ENCODE data around the gene ARHGAP40. TPM values are rescaled to one million over a fixed set of nuclear protein-coding genes. Genes with fewer than 3 reads are reported as not detected.

Gene ARHGAP40
- total RNA-seq (not detected in 2 replicates), polyA plus RNA-seq (not detected in 2 replicates)

DNA sequence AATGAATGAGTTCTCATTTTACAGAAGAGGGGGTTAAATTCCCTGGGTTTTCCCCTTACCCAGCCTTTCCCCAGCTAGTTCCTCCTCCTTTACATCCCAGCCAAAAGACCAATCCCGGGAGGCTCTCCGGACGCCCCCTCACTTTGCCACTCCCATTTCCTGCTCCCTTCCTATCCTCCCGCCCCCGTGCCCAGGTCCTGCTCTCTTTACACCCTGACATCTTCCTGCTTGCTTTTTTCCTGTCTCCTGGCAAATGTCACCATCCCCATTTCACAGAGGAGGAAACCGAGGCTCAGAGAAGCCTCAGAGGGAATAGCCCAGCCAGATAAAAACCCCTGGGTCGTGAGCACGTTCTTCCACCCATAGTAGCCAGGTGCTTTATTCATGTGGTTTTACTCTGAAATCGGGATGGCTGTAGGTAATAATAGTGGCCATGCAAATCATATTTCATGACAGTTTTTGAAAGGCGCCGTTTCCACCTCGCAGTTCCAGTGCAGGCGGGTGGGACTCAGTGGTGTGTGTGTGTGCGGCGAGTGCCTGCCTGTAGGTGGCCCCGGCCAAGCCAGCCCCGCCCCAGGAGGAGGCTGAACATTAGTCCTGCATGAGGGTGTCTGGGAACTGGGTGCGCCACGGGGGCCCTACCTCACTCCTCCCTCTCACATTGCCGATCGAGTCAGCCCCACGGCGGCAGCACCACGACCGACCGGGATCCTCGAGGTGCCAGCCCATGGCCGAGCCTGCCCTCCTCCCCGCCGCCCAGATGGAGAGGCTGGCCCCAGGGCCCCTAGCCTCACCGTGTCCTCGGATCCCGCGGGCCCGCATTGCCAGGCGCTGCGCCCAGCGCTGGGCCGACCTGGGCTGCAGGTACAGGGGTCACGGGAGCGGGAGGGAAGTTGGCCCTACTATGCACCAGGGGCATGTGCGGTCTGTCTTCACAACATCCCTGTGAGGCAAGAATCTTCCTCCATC is at the start of gene ARHGAP40:
Gene ARHGAP40, plus strand, starts transcription at position 594 of the 969 bp plus-strand sequence.
- peak in 1 of 2 donors; percentile 25 for DNase-seq (ENCODE audit: low read depth in 1 of 2, low spot score in 1 of 2)
- TF ChIP-seq, protein P1, sequence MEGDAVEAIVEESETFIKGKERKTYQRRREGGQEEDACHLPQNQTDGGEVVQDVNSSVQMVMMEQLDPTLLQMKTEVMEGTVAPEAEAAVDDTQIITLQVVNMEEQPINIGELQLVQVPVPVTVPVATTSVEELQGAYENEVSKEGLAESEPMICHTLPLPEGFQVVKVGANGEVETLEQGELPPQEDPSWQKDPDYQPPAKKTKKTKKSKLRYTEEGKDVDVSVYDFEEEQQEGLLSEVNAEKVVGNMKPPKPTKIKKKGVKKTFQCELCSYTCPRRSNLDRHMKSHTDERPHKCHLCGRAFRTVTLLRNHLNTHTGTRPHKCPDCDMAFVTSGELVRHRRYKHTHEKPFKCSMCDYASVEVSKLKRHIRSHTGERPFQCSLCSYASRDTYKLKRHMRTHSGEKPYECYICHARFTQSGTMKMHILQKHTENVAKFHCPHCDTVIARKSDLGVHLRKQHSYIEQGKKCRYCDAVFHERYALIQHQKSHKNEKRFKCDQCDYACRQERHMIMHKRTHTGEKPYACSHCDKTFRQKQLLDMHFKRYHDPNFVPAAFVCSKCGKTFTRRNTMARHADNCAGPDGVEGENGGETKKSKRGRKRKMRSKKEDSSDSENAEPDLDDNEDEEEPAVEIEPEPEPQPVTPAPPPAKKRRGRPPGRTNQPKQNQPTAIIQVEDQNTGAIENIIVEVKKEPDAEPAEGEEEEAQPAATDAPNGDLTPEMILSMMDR (IDR thresholded peaks at IDR 0.05; ENCODE audit: low read depth, low read length): peak; percentile 26
- no peak within 1 kb of the TSS for H3K4me3 ChIP-seq
- peaks cover 7% of the 10 kb centered on the region for H3K4me1 ChIP-seq (ENCODE audit: low read depth)
- H3K9me3 ChIP-seq (ENCODE audit: low read depth): no peaks in the 10 kb centered on the region
- H3K36me3 ChIP-seq: no peaks in the 10 kb centered on the region
- peaks cover 22% of the 10 kb centered on the region for H3K27me3 ChIP-seq
- no peak within 1 kb of the TSS for H3K27ac ChIP-seq

DNA sequence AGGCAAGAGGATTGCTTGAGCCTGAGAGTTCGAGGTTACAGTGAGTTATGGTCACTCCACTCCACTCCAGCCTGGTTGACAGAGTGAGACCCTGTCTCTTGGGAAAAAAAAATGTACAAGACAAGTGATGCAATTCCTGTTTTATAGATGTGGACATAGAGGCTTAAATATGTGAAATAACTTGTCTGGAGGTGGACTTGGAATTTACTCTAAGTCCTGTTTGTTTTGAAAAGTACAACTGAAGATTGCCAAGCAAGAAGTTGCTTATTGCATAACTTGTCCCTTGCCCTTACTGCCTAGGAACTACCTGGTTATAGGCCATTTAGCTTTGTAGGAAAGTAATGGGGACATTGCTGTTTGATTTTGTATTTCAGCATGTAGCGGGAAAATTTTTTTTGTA is 46.6 kb upstream of the ARHGAP40 start:
- Histone ChIP-seq H3K4me1 (ENCODE audit: low read depth) (no peaks in the 10 kb centered on the region), H3K36me3 (peaks cover 59% of the 10 kb centered on the region), H3K9me3 (ENCODE audit: low read depth) (no peaks in the 10 kb centered on the region), H3K27me3 (no peaks in the 10 kb centered on the region), H3K4me3 (no peak overlapping the region), H3K27ac (no peak overlapping the region)
- TF ChIP-seq, protein P1 (IDR thresholded peaks at IDR 0.05; ENCODE audit: low read depth, low read length): no peak
- DNase-seq (ENCODE audit: low read depth in 1 of 2, low spot score in 1 of 2): peak in 1 of 2 donors; percentile 12

DNA sequence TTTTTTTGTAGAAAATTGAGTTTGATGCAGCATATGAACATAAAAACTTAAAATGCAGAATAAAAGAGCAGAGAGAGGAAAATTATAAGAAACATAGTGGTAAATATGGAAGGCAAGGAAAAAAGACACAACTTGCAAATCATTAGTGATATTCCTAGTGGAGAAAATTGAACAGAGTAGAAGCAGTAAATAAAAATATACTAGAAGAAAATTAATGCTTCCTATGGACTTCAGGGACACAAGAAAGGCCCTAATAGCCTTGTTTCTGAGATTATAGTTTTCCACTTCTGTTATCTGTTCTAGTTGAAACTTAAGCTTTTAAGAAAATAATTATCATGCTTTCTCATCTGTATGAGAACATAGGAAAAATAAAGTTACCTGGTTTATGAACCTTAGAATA is 46.2 kb upstream of the ARHGAP40 start:
- no peaks in the 10 kb centered on the region for H3K27me3 ChIP-seq
- no peaks in the 10 kb centered on the region for H3K9me3 ChIP-seq (ENCODE audit: low read depth)
- peaks cover 59% of the 10 kb centered on the region for H3K36me3 ChIP-seq
- no peak overlapping the region for H3K4me3 ChIP-seq
- H3K4me1 ChIP-seq (ENCODE audit: low read depth): no peaks in the 10 kb centered on the region
- TF ChIP-seq, protein P1 (IDR thresholded peaks at IDR 0.05; ENCODE audit: low read depth, low read length): no peak
- no peak for DNase-seq (ENCODE audit: low read depth in 1 of 2, low spot score in 1 of 2)
- H3K27ac ChIP-seq: no peak overlapping the region

DNA sequence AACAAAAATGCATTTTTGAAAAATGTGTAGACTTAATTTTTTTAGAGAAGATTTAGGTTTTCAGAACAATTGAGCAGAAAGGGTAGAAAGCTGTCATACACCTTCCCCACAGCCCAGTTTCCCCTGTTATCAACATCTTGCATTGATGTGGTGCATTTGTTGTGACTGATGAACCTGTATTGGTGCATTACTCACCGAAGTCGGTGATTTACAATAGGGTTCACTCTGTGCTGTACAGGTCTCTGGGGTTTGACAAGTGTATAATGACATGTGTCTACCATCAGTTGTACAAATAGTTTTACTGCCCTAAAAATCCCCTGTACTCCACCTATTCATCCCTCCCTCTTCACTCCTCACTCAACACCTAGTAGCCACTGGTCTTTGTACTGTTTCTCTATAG is 44.4 kb upstream of the ARHGAP40 start:
- H3K36me3 ChIP-seq: peaks cover 55% of the 10 kb centered on the region
- H3K27ac ChIP-seq: no peak overlapping the region
- DNase-seq (ENCODE audit: low read depth in 1 of 2, low spot score in 1 of 2): no peak
- H3K9me3 ChIP-seq (ENCODE audit: low read depth): no peaks in the 10 kb centered on the region
- TF ChIP-seq, protein P1 (IDR thresholded peaks at IDR 0.05; ENCODE audit: low read depth, low read length): no peak
- no peaks in the 10 kb centered on the region for H3K4me1 ChIP-seq (ENCODE audit: low read depth)
- H3K27me3 ChIP-seq: no peaks in the 10 kb centered on the region
- H3K4me3 ChIP-seq: no peak overlapping the region

DNA sequence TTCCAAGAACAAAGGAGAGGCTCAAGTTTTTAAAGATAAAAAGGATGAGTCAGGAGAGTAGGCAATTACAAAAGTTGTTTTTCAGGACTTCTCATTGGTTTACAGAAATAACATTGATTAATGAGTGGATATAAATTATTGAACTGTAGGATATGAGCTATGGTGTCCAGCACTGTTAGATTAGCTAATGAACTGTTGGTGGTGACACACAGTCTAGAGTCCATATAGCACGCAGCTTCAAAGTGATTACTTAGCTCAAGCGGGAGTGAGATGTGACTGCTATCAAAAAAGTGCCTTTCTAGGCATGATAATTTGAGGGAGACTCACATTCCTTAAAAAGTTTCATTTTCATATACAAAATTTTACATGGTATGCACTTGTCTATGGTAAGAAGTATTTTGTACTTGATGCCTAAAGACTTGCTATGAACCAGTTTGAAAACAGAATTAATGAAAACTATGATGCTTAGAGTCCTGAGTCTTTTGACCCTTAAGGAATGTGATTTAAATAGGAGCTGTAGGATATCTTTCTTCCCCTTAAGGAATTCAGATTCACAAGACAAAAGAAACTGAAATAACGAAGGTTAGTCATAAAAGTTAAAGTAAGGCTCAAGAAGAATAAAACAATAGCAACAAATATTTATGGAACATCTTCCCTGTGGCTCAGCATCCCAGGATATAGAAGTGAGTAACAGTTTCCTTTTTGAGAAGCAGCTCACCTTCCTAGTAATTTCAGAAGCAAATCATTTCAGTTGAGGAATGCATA is 42.8 kb upstream of the ARHGAP40 start:
- no peak overlapping the region for H3K4me3 ChIP-seq
- DNase-seq (ENCODE audit: low read depth in 1 of 2, low spot score in 1 of 2): peak in 1 of 2 donors; percentile 28

More for the DNA sequence above, 42.8 kb upstream of the ARHGAP40 start:
- Histone ChIP-seq H3K9me3 (ENCODE audit: low read depth) (no peaks in the 10 kb centered on the region), H3K4me1 (ENCODE audit: low read depth) (no peaks in the 10 kb centered on the region), H3K27me3 (no peaks in the 10 kb centered on the region), H3K36me3 (peaks cover 59% of the 10 kb centered on the region), H3K27ac (no peak overlapping the region)
- TF ChIP-seq, protein P1 (IDR thresholded peaks at IDR 0.05; ENCODE audit: low read depth, low read length): no peak
